Left cardiac atrium (tissue), 4 donors: ENCODE results near the gene CD55. TPM values are rescaled to one million over a fixed set of nuclear protein-coding genes. Genes with fewer than 3 reads are reported as not detected.
"Not testable (repeated sequence)": the region's sequence is repeated elsewhere in the genome, so short reads cannot be mapped to it uniquely, and the experiment has no call there.

Source experiments
- ATAC-seq, 2 donors: fragments of 200-7000 bp; cut with Tn5 transposase; one replicate each; pipeline ENCODE4 v1.9.1; 2020; ENCODE audit warnings: mild to moderate bottlenecking in 2 of 2, moderate library complexity in 2 of 2
- DNase-seq: peaks from one replicate; pipeline ENCODE4 v3.0.0-alpha.2; 2020
- intact Hi-C, 2 donors: fragments of 100-400 bp; cut with DNase I; formaldehyde crosslinking; loops; one replicate each; pipeline versions ENCODE4 v1.14.1 to v1.15.1; 2022 to 2023
- total RNA-seq, 2 donors: library from RNA; stranded (reverse); fragmentation: NEBNext Ultra II Directional; extraction: Animal tissue kit (Norgen Biotek cat#: 25700); gene quantifications; one replicate each; pipeline ENCODE4 v1.2.1, GENCODE V29; 2021
- donor health status: DM: no; HTN: yes; CAD: no.
- donor health status: DM: no; HTN: yes; CAD: no; lungs with severe emphysema.
- donor health status: DM: yes; HTN: yes; CAD: no.
- donor health status: Dilated cardiomyopathy.

The CD55 gene
- total RNA-seq, 2 donors from 2014 or later: 65.1 to 94.5 TPM

DNA sequence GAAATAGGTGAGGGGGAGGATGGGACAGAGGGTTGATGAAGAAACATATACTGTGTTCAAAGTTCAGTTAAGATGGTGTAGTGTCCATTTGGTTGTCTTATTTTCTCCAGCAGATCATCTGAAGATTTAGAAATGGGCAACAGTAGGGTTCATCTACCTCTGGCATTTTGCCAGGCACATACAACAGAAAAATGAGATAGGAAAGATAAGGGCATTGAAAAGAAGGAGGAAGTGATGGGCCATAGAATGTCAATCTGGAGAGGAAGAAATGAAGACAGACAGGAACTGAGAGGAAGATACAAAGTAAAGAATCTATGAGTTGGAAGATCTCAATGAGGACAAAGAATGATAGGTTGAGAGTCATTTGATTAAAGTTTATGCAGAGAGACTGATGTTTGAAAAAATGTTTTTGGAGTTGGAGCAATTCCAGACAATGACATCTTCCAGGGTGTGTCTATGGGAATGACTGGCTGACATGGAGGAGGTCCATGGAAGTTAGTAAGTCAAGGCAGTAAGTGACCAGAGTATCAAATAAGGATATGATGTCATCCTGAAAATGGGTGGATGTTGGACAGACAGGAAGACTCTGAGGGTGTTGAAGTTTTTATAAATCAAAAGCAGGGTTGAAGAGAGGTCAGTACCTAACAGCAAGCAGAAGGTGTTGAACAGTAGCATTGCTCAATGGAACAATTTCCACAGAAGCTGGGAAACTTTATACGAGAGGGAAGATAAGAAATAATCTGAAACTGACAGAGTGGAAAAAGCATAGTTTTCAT is 18.7 kb upstream of the CD55 start:
- intact Hi-C loops: no loop called here
- DNase-seq: no peak
- ATAC-seq: peak; percentile 50 to 96

DNA sequence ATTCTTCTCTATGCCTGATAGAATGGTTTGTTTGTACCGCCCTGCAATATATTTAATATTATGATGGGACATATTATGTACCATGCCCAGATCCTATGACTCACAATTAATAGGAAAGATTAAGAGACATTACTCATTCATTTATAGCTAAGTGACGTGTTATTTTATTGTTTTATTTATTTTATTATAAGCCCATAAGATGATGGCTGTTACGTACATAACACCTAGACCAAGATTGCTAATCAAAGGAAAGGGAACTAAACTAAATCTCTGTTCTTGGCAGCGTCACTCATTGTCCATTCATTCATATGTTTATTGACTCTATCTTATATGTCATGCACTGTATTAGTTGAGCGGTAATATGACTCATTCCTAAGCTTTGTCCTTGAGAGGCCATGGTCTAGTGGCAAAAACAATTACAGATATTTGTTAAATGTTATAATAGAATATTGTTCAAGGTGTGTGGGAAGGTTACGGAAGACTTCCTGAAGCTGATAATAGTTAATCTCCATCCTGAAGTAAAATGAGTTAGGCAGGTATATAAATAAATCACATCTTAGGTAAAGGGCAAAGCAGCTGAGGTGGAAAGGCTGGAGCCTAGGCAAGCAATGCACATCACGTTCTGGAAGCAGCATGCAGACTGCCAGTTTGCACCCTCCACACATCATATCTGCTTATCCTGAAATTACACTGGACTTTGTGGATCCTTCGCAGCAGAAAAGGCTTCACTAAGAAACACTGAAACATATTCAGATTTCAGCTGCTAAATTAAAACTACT is 16.6 kb upstream of the CD55 start:
- intact Hi-C loops: no loop called here
- DNase-seq (no peak), ATAC-seq (no peak)

DNA sequence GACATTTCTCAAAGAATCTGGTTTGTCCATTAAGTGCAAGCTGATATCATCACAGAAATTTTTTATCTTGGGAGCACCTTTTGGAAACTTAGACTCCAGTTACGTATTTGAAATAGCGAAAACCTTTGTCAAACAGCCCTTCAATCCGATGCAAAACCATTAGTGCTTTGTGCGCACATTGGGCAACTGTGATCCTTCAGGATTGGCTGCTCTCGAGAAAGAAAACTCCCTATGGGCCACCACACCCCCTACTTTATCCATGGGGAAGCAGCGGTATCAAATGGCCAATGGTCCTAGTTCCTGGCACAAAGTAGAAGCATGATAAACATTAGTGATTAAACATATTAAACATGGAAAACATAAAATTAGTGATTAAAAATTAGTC is 16.0 kb upstream of the CD55 start:
- no peak for ATAC-seq
- no peak for DNase-seq
- intact Hi-C loops: no loop called here

DNA sequence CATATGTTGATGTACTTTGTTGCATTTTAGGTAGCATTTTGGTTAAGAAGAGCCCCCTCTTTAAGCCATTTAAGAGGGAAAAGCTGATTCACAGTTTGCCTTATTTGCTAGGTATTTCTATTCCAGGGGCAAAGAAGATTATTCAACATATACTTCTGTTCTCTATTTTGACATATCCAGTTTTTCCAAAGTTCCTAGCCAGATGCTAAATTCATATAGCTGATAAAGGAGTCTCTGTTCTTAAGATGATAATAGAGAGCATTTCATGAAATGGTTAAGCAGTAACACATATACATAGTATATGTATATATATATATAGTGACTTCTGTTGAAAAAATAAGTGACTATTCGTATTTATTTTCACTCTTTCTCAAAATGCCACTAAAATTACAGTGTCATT is 15.5 kb upstream of the CD55 start:
- intact Hi-C loops: no loop called here
- ATAC-seq (no peak), DNase-seq (no peak)

DNA sequence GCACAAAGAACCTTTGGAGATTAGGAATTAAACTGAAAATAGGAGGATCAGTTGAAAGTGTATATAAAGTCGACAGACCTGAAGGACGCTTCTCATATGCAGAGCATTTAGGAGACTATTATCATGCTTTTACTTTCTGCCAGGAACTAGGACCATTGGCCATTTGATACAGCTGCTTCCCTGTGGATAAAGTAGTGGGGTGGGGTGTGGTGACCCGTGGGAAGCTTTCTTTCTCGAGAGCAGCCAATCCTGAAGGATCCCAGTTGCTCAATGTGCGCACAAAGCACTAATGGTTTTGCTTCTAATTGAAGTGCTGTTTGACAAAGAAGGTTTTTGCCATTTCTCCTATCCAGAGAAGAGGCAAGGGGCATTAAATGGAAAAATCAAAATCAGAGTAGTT is 14.9 kb upstream of the CD55 start:
- intact Hi-C loops: no loop called here
- DNase-seq: no peak
- no peak for ATAC-seq

DNA sequence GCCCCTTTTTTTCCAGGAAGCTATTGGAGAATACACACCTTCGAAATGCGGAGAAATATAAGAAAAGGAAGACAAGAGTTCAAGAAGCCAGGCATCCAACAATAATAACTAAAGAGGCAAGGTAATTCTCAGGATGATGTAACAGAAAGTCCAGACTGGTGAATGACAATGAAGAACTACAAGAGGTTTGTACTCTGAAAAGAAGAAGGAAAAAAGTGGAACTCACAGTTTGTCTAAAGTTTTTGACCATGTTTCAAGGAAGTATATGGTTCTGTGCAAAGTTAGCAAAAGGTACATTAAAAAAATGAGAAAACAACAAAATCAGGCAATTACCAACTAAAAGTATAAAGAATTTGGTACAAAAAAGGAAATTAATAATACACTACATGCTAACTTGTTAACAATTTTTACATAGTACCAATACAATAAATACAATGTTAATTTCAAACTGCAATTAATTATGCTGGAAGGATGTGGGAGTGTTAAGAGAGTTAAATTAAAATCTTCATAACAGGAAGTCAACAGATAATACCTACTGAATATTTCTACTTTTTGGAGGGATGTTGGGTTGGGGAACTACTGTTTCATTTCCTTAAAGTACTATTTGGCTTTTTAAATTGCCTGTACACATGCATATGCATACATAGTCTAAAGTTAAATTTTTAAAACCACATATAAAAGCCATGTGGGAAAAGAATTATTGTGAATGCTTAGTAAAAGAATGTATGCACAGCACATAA is 12.9 kb upstream of the CD55 start:
- intact Hi-C loops: no loop called here
- DNase-seq: no peak
- ATAC-seq: no peak

DNA sequence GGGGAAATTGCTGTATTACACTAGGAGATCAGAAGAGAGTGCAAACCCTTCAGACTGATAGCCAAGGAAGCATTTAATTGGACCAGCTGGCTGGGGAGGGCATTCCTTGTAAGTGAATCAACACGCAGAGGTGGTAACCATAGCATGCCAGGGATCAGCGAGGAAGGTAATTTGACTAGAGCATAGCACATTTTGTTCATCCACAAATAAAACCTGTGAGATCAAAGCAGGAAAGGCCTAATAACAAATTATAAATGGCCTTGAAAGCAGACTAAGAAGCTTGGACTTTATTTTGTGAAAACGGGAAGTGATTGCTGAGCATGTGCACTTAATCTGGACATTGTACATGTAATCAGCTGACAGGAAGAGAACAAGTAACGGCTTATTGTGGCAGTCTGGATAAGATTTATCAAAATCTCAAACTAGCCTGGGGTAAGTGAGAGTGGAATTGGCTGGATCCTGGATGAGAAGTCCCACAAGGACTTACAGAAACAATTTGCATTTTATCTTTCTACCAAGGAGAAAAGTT is 11.7 kb upstream of the CD55 start:
- DNase-seq: peak; percentile 47
- ATAC-seq: peak; percentile 88 to 97
- intact Hi-C loops: no loop called here

DNA sequence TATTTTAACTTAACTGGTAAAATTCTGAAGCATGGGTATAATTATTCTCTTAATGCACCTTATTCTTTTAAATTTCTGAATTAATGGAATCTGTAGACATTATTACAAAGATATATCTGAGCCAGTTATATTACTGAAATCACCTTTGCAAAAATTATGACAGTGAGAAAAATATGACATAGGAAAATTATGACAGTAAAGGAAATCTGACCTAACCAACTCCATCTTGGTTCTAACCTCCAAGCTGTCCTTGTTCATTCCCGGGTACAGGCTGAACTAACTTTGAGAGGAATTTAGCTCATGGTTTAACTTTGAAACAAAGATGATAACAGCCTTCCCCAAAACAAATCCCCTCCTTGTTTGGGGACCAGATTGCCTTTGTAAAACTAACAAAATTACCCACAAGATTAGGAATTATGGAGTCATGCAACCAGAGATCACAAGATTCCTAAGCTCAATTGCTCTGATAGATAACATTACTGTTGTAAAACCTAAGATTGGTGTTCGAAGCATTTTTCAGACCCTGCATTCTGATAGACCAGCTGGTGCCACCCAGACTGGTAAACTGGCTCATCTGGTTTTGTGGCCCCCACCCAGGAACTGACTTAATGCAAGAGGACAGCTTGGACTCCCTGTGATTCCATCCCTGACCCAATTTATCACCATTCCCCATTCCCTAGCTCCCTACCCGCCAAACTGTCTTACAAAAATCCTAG is 9.4 kb upstream of the CD55 start:
- intact Hi-C loops: no loop called here
- no peak for DNase-seq
- no peak for ATAC-seq

DNA sequence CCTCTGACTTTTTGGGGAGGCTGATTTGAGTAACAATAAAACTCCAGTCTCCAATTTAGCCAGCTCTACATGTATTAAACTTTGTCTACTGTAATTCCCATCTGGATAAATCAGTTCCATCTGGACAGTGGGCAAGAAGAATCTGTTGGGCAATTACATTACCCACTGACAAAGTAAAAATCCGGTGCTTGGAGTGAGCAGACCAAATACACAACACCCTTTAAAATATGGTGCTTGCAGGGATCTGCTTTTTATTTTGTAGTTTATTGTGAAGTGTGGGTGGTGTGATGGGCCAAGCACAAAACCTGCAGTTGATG is 8.9 kb upstream of the CD55 start:
- DNase-seq: no peak
- no peak for ATAC-seq
- intact Hi-C loops: no loop called here

DNA sequence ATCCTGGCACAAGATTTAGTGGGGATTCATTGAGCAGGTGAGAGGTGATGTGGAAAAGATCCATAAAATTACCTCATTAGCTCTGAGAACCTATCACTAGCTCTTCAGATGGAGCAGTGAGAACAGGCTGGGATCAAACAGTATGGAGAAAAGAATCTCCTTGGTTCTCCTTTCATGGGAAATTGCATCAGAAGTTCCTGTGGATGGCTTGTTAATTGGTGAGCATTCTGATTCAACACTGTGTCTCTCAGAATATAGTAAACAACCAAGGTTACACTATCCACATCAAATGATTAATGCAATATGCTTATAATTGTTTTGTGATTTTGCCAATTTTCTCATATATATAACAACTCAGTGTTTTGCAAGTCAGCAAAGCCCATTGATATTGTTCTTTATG is 8.3 kb upstream of the CD55 start:
- ATAC-seq: no peak
- intact Hi-C loops: no loop called here
- no peak for DNase-seq

DNA sequence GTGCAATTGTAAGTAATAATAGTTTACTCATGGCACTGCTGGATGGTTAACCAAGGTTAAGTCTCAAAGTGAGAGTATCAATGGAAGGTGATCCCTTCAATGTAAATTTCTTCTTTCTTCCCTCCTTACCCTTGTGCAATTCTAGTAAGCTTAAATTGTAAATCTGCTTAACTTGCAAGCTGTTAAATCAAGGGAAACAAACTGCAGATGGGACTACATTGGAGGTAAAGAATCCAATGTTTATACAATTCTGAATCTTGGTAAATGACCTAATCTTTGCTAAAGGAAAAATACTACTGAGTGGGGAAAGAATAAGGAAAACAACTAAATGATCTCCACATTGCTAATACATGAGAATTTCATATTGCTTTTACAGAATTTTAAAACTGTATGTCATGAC is 6.7 kb upstream of the CD55 start:
- DNase-seq (no peak), ATAC-seq (no peak)
- intact Hi-C loops: no loop called here

DNA sequence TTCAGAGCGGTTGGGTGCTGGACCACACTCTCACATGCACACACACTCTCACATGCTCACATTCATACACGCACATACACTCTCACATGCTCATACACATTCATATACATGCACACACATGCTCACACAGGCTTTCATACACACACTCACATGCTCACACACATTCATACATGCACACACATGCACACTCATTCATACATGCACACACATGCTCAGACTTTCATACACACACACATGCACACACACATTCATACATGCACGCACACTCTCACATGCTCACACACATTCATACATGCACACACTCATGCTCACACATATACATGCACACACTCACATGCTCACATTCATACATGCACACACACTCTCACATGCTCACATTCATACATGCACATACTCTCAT is 6.0 kb upstream of the CD55 start:
- intact Hi-C loops: no loop called here
- ATAC-seq (no peak), DNase-seq (no peak)

DNA sequence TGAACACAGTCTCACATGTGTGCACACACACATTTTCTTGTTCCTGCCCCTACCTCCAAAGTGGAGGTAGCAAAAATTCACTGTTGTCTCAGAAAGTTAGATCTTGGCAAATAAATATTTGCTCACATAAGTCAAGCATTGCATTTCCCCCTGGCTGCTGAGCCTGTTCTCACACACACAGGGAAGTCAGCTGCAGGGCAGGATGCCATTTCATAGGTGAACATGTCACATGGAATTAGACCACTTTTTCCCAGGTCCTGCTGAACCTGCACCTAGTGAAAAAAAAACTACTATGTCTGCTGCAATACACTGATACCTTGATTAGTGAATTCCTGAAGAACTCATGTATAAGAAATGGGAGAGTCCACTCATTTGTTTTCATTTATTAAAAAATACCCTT is 5.3 kb upstream of the CD55 start:
- intact Hi-C loops: no loop called here
- DNase-seq (no peak), ATAC-seq (no peak)

DNA sequence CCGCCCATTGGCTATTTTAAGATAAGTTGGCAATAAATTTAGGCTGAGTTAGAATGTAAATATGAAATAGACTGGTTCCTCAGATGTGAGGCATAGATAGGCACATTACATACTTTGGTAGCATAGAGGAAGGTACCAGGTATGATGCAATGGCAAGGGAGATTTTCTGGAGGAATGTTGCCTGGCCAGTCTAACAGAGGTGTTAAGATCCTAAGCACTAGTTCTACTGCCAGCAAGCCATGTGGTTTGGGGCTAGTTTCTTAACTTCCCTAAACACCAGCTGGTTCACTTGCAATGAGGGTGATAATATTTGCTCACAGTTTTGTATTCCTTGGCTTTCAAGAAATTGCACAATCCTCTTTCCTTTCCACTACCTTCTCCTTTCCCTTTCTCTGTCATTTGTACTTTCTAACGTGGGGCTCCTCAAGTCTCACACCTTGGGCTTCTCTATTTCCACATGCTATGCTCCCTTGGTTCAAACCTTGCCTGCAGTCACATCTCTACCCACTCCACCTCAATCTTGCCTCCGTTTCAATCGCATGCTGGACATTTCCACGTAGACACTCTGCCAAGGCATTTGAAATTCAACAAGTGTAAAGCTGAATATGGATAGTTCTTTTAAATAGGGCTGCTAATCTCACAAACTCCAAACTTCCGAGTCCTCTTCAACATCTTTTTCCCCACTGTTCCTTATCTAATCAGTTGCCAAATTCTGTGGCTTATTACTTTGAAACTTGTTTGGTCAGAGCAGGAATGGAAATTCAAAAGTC is 4.7 kb upstream of the CD55 start:
- ATAC-seq (no peak), DNase-seq (no peak)
- intact Hi-C loops: no loop called here

DNA sequence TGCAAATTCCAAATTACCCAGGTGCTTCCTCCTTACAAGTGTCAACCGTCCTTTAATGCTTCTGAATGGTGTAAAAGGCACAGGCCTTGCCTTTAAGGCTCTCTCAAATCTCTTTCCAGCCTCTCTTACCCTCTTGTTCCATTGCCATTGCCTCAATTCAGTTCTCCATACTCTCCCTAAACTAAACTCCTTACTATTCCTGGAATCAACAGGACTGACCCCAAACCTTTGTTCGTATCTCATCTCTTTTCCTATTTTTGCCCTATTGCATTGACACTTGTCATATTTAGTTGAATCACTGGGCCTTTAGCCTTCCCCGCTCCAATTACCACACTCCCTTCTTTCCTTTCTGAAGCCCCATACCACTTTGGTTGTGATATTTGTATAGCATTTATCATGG is 3.9 kb upstream of the CD55 start:
- intact Hi-C loops: no loop called here
- ATAC-seq (no peak), DNase-seq (no peak)

DNA sequence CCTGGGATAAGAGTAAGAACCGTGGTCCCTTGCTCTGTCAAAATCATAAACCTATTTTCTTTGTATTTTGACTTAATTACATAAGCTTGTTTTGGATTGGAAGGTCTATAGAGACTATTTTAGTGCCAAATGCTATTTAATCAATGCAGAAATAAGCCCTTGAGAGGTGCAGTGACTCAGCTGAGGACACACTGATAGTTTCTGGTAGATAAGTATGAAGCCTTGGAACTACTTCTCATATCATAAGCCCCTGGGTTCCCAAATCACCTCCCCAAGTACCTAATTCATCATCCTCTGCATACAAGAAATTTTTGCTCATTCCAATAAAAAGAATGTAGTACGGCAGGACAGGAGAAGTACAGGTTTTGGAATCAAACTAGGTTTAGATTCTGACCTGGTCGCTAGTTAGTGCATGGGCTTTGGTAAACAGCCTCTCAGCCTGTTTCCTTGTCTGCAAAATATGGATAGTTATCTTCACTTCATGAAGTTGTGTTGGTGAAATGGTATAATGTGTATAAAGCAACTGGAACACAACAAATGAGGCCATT is 3.3 kb upstream of the CD55 start:
- intact Hi-C loops: no loop called here
- ATAC-seq: no peak

DNA sequence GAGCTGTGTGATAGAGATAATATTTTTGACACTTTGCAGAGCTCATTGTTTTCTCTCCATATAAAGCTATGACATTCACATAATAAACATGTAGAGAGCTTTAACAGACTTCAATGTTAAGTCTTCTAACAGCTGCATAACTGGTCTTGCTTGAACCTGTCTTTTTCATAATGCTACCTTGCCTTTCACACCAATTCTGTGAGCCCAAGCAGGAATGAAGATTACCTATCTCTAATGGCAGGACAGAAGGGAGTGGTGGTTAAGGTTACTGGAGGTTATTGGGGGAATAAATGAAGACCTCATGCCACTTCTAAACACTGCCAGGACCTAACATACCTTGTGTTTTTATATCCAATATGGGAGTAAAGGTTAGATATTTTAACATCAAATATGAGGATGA is 2.3 kb upstream of the CD55 start:
- intact Hi-C loops: no loop called here
- no peak for ATAC-seq

More for the DNA sequence above, 3.3 kb upstream of the CD55 start:
- DNase-seq: no peak

DNA sequence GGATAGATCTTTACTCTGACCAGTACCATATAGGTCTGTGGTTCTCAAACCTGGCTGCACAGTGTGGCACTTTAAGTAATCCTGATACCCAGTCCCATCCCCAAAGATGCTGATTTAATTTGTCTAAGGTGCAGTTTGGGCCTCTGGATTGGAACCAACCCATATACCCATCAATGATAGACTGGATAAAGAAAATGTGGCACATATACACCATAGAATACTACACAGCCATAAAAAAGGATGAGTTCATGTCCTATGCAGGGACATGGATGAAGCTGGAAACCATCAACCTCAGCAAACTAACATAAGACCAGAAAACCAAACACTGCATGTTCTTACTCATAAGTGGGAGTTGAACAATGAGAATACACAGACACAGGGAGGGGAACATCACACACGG is 1.4 kb upstream of the CD55 start:
- intact Hi-C loops, ATAC-seq, DNase-seq: not testable (repeated sequence)

More for the DNA sequence above, 2.3 kb upstream of the CD55 start:
- no peak for DNase-seq
